ENCODE results near the gene AEBP1. TPM values are rescaled to one million over a fixed set of nuclear protein-coding genes. Genes with fewer than 3 reads are reported as not detected.

The AEBP1 gene
- total and polyA plus RNA-seq, 2 experiments from 2014 or later: 15.1 to 42.0 TPM

DNA sequence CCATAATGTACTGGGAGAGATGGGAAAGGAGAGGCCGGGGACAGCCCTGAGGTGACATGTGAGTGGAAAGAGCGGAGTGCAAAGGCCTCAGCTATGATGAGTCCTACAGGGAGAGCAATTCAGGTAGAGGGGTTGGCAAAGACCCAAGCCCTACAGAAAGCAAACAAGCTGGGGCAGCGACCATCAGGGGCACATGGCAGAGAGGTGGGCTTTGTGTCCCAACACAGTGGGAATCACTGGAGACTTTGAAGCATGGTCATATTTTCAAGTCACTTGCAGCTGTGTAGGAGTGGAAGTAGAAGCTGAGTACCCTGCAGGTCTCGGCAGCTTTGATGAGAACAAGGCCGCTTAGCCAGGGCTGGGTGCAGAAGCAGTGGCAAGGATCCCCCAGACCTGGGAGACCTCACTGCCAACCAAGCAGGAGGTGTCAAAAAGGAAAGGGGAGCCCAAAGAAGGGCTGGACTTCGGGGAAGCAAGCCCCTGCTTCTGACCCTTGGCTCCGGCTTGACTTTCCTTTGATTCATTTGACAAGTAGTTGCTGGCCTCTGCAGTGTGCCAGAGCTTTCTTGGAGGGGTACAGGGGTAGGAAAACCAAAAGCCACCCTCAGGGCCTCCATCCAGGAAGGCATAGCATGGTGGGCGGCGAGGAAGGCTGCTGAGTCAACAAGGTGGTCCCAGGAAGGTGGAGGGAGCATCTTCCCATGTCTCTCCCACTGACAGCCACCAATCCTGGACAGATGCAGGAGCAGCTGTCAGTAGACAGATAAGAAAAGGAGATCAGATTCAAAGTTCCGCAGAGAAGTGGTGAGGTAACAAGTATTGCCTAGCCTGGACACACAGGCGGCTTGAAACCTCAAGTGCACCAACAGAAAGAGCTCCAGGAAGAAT is 36.8 kb upstream of the AEBP1 start:
- H3K4me1 Mint-ChIP-seq: peaks cover 29% of the 10 kb centered on the region
- Histone ChIP-seq H3K4me3 (no peak overlapping the region), H3K4me2 (no peak overlapping the region), H3K79me2 (replicated peaks; ENCODE audit: insufficient read depth) (no peaks in the 10 kb centered on the region), H3K9me2 (ENCODE audit: insufficient read depth) (no peaks in the 10 kb centered on the region), H3K4me1 (ENCODE audit: insufficient read depth) (peaks cover 27% of the 10 kb centered on the region), H3K27me3 (ENCODE audit: insufficient read depth) (peaks cover 28% of the 10 kb centered on the region), H3F3A (replicated peaks; ENCODE audit: low read depth) (peaks cover 5% of the 10 kb centered on the region; the same call in 1 of the 2 replicates), H3K36me3 (ENCODE audit: insufficient read depth) (no peaks in the 10 kb centered on the region), H3K27ac (ENCODE audit: low read depth) (no peak overlapping the region), H4K20me1 (replicated peaks; ENCODE audit: insufficient read depth) (peaks cover 7% of the 10 kb centered on the region; the same call in 1 of the 2 replicates), H2AFZ (no peak overlapping the region)
- TF ChIP-seq, protein P1, sequence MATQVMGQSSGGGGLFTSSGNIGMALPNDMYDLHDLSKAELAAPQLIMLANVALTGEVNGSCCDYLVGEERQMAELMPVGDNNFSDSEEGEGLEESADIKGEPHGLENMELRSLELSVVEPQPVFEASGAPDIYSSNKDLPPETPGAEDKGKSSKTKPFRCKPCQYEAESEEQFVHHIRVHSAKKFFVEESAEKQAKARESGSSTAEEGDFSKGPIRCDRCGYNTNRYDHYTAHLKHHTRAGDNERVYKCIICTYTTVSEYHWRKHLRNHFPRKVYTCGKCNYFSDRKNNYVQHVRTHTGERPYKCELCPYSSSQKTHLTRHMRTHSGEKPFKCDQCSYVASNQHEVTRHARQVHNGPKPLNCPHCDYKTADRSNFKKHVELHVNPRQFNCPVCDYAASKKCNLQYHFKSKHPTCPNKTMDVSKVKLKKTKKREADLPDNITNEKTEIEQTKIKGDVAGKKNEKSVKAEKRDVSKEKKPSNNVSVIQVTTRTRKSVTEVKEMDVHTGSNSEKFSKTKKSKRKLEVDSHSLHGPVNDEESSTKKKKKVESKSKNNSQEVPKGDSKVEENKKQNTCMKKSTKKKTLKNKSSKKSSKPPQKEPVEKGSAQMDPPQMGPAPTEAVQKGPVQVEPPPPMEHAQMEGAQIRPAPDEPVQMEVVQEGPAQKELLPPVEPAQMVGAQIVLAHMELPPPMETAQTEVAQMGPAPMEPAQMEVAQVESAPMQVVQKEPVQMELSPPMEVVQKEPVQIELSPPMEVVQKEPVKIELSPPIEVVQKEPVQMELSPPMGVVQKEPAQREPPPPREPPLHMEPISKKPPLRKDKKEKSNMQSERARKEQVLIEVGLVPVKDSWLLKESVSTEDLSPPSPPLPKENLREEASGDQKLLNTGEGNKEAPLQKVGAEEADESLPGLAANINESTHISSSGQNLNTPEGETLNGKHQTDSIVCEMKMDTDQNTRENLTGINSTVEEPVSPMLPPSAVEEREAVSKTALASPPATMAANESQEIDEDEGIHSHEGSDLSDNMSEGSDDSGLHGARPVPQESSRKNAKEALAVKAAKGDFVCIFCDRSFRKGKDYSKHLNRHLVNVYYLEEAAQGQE (IDR thresholded peaks at IDR 0.05; ENCODE audit: unreplicated experiment): no peak
- no peak for TF ChIP-seq STAT1 (IDR thresholded peaks at IDR 0.05; ENCODE audit: unreplicated experiment)
- TF ChIP-seq, protein P2, sequence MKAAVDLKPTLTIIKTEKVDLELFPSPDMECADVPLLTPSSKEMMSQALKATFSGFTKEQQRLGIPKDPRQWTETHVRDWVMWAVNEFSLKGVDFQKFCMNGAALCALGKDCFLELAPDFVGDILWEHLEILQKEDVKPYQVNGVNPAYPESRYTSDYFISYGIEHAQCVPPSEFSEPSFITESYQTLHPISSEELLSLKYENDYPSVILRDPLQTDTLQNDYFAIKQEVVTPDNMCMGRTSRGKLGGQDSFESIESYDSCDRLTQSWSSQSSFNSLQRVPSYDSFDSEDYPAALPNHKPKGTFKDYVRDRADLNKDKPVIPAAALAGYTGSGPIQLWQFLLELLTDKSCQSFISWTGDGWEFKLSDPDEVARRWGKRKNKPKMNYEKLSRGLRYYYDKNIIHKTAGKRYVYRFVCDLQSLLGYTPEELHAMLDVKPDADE (IDR thresholded peaks at IDR 0.05): no peak
- TF ChIP-seq CREB1 (CRISPR knock-in tag; IDR thresholded peaks at IDR 0.05; ENCODE audit: low read depth): no peak
- TF ChIP-seq JUNB (IDR thresholded peaks at IDR 0.05; ENCODE audit: unreplicated experiment): no peak
- no peak for TF ChIP-seq ZNF114 (CRISPR knock-in tag; IDR thresholded peaks at IDR 0.05)
- TF ChIP-seq CTCF (conservative IDR thresholded peaks at IDR 0.05; ENCODE audit: low read depth in 2 of 2): no peak
- TF ChIP-seq EZH2phosphoT487 (IDR thresholded peaks at IDR 0.05; ENCODE audit: unreplicated experiment): no peak
- no peak for TF ChIP-seq EZH2 (IDR thresholded peaks at IDR 0.05; ENCODE audit: low read depth, unreplicated experiment)
- TF ChIP-seq NANOG (IDR thresholded peaks at IDR 0.05; ENCODE audit: borderline replicate concordance): no peak
- TF ChIP-seq, protein P3, sequence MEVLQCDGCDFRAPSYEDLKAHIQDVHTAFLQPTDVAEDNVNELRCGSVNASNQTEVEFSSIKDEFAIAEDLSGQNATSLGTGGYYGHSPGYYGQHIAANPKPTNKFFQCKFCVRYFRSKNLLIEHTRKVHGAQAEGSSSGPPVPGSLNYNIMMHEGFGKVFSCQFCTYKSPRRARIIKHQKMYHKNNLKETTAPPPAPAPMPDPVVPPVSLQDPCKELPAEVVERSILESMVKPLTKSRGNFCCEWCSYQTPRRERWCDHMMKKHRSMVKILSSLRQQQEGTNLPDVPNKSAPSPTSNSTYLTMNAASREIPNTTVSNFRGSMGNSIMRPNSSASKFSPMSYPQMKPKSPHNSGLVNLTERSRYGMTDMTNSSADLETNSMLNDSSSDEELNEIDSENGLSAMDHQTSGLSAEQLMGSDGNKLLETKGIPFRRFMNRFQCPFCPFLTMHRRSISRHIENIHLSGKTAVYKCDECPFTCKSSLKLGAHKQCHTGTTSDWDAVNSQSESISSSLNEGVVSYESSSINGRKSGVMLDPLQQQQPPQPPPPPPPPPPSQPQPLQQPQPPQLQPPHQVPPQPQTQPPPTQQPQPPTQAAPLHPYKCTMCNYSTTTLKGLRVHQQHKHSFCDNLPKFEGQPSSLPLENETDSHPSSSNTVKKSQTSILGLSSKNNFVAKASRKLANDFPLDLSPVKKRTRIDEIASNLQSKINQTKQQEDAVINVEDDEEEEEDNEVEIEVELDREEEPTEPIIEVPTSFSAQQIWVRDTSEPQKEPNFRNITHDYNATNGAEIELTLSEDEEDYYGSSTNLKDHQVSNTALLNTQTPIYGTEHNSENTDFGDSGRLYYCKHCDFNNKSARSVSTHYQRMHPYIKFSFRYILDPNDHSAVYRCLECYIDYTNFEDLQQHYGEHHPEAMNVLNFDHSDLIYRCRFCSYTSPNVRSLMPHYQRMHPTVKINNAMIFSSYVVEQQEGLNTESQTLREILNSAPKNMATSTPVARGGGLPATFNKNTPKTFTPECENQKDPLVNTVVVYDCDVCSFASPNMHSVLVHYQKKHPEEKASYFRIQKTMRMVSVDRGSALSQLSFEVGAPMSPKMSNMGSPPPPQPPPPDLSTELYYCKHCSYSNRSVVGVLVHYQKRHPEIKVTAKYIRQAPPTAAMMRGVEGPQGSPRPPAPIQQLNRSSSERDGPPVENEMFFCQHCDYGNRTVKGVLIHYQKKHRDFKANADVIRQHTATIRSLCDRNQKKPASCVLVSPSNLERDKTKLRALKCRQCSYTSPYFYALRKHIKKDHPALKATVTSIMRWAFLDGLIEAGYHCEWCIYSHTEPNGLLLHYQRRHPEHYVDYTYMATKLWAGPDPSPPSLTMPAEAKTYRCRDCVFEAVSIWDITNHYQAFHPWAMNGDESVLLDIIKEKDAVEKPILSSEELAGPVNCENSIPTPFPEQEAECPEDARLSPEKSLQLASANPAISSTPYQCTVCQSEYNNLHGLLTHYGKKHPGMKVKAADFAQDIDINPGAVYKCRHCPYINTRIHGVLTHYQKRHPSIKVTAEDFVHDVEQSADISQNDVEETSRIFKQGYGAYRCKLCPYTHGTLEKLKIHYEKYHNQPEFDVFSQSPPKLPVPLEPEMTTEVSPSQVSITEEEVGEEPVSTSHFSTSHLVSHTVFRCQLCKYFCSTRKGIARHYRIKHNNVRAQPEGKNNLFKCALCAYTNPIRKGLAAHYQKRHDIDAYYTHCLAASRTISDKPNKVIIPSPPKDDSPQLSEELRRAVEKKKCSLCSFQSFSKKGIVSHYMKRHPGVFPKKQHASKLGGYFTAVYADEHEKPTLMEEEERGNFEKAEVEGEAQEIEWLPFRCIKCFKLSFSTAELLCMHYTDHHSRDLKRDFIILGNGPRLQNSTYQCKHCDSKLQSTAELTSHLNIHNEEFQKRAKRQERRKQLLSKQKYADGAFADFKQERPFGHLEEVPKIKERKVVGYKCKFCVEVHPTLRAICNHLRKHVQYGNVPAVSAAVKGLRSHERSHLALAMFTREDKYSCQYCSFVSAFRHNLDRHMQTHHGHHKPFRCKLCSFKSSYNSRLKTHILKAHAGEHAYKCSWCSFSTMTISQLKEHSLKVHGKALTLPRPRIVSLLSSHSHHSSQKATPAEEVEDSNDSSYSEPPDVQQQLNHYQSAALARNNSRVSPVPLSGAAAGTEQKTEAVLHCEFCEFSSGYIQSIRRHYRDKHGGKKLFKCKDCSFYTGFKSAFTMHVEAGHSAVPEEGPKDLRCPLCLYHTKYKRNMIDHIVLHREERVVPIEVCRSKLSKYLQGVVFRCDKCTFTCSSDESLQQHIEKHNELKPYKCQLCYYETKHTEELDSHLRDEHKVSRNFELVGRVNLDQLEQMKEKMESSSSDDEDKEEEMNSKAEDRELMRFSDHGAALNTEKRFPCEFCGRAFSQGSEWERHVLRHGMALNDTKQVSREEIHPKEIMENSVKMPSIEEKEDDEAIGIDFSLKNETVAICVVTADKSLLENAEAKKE (CRISPR knock-in tag; IDR thresholded peaks at IDR 0.05): no peak
- TF ChIP-seq ZNF331 (CRISPR knock-in tag; IDR thresholded peaks at IDR 0.05; ENCODE audit: low read depth): no peak
- no peak; the same call in 1 of the 2 replicates for TF ChIP-seq POLR2AphosphoS5 (IDR thresholded peaks at IDR 0.05; ENCODE audit: low read depth)
- H3K9me3 Mint-ChIP-seq: no peaks in the 10 kb centered on the region; the same call in 2 of the 3 replicates
- no peak overlapping the region for H3K27ac Mint-ChIP-seq
- peaks cover 11% of the 10 kb centered on the region; the same call in 1 of the 3 replicates for H3K36me3 Mint-ChIP-seq (ENCODE audit: low read depth)
- DNase-seq (ENCODE audit: low spot score): no peak
- ATAC-seq: no peak
- H3K27me3 Mint-ChIP-seq (ENCODE audit: insufficient read depth, low read depth, poor library complexity): peaks cover 28% of the 10 kb centered on the region
- no peak overlapping the region for H3K4me3 Mint-ChIP-seq
